Heart left ventricle (tissue), 13 donors: ENCODE measurements around the gene IMMP2L.

Experiments
- POLR2A ChIP-seq, 2 donors: fragments of 450-650 bp; IDR thresholded peaks; one replicate each; pipeline ENCODE4 v1.6.1; 2017; ENCODE audit warnings: antibody characterized with exemption in 2 of 2, mild to moderate bottlenecking in 2 of 2, moderate library complexity in 2 of 2
- TF ChIP-seq, protein P1 (sequence below), 12 donors: fragments of 200-600 bp; sonication (generic) in 4 of 12; IDR thresholded peaks; one replicate each; pipeline versions ENCODE4 v1.5.0 to v1.8.0; 2018 to 2022; ENCODE audit warnings: antibody characterized with exemption in 12 of 12, mild to moderate bottlenecking in 5 of 12
- donor health status: ischemic (EF 13 %, LVEDD 7.1; RV severe dilation, severe dysfunction).
- donor health status: DM: no; HTN: yes; CAD: no.
- donor health status: DM: no; HTN: no; CAD: no.
- donor health status: ischemic (EF 25% LVEDD 6.9; RV normal size, moderate dysfunction).
- donor health status: ischemic (EF 25% LVEDD 5.7; RV mildly dilated, moderate dysfunction).
- donor health status: ischemic (EF 35%, LVEDD 5.7; RV mildly dilated, moderate dysfunction).
- donor health status: nonischemic (EF 11% LVEDD 7.7; RV severe dilation, severe dysfunction).
- donor health status: DM: yes; HTN: yes; CAD: no.
- donor health status: PGD.
- donor health status: ischemic (EF 29% LVEDD 5.4; RV normal size, mild dysfunction).
- donor health status: nonischemic (EF 23%, LVEDD 6.1; RV moderate dilation, normal function).

DNA sequence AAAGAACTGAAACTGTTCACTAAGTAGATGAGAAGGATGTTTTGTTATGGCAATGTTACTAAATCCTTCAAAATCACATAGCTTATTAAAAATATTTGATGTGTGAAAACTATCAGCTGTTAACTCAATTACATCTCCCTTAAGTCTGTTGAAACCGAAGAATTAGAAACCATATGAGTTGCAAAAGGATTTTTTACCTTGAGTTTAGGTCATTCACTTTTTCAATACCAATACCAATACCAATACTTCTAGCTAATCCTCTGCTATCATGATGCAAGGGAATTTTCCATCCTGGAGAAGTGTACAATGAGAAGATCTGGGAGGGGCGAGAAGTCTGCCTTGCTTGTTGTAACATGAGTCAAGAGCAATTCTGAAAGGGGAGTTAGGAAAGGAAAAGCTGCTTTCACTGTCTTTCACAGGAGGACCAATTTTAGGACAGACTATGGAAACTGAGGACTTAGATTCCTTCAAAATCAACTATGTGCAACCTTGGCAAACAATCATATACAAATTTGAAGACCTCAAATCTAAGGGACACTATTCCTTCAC, 199.7 kb downstream of the IMMP2L start:
- no peak for TF ChIP-seq POLR2A (IDR thresholded peaks at IDR 0.05)
- TF ChIP-seq, protein P1, sequence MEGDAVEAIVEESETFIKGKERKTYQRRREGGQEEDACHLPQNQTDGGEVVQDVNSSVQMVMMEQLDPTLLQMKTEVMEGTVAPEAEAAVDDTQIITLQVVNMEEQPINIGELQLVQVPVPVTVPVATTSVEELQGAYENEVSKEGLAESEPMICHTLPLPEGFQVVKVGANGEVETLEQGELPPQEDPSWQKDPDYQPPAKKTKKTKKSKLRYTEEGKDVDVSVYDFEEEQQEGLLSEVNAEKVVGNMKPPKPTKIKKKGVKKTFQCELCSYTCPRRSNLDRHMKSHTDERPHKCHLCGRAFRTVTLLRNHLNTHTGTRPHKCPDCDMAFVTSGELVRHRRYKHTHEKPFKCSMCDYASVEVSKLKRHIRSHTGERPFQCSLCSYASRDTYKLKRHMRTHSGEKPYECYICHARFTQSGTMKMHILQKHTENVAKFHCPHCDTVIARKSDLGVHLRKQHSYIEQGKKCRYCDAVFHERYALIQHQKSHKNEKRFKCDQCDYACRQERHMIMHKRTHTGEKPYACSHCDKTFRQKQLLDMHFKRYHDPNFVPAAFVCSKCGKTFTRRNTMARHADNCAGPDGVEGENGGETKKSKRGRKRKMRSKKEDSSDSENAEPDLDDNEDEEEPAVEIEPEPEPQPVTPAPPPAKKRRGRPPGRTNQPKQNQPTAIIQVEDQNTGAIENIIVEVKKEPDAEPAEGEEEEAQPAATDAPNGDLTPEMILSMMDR (IDR thresholded peaks at IDR 0.05): no peak
